ENCODE measurements around the gene SLC25A33.
"Not testable (repeated sequence)": the region's sequence is repeated elsewhere in the genome, so short reads cannot be mapped to it uniquely, and the experiment has no call there.

SLC25A33 gene, protein sequence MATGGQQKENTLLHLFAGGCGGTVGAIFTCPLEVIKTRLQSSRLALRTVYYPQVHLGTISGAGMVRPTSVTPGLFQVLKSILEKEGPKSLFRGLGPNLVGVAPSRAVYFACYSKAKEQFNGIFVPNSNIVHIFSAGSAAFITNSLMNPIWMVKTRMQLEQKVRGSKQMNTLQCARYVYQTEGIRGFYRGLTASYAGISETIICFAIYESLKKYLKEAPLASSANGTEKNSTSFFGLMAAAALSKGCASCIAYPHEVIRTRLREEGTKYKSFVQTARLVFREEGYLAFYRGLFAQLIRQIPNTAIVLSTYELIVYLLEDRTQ

DNA sequence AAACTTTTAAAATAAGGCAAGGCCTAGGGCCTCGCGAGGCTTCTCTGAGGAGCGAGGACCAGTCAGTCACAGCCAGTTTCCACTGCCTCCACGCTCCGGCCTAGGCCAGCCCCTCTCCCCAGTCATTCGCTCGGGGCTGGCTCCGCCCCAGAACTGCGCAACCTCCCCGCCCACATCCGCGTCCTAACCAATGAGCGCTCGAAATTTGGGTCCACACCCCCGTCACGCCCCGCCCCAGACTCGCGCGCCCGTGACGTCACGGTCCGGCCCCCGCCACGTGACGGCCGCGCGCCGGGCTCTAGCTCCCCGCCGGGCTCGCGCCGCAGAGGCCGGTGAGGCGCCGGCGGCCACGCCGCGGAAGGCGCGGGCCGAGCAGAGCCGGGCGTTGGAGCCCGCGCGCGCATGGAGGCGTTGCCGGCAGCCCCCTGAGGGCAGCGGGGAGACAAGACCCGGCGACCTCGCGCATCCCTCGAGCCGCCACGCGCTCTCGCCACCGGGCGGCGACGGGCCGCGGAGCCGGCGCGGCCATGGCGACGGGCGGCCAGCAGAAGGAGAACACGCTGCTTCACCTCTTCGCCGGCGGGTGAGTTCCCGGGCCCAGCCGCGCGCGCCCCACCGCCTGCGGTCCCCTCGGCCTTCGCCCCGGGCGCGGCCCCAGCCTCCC, at the start of gene SLC25A33:
SLC25A33 (plus strand) TSS at position 301 of the 664 bp plus-strand sequence; CDS start at position 528, 227 bp downstream.
- intact Hi-C loops (cut with DNase I), result no loop called here
- DNase-seq, result peak; percentile 98 to 100 (median 99)

DNA sequence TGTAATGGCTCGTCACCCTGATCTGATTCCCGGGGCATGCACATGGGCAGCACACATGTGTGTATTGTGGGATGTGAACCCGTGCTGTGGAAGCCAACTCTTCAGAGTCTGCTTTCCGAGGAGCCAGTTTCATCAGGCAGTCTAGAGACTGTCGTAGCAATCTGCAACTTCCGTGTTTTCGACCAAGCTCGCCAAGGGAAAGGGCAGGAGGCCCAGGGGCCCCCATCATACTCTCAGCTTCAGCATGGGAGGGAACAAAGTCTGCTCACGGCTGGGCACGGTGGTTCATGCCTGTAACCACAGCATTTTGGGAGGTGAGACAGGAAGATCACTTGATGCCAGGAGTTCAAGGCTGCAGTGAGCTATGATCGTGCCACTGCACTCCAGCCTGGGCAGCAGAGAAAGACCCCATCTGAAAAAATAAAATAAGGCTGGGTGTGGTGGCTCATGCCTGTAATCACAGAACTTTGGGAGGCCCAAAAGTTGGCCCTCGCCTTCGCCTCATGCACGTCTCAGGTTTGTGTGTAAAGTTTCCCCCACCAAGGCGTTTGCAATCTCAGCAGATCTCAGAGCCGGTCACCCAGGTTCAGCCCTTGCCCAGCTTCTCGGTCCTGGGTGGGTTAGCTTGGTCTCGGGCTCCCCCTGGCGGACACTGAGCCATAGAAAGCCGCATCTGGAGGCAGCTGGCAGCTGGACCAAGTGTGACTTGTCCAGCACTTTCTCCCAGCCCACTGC, 48.5 kb upstream of the SLC25A33 start:
- intact Hi-C loops (cut with DNase I), result loop anchor here (1.0 kb wide), 3 partner anchors 201 to 380 kb away; no protein-coding TSS in a partner anchor
- DNase-seq, result peak; percentile 78 to 98 (median 94)

DNA sequence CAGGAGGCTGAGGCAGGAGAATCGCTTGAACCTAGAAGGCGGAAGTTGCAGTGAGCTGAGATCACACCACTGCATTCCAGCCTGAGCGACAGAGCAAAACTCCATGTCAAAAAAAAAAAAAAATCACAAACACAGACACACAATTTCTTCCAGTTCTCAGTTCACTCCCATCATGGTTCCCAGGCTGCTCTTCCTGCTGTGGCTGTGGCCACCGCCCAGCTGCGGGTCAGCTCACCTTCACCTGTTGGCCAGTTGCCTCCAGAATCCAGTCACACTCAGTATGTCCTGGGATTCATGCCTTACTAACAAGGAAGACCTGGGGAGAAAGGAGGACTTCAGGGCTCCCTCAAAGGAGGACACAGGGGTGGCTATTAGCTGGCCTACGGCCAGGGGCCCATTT, 45.9 kb upstream of the SLC25A33 start:
- intact Hi-C loops (cut with DNase I), result no loop called here
- DNase-seq, result no peak

DNA sequence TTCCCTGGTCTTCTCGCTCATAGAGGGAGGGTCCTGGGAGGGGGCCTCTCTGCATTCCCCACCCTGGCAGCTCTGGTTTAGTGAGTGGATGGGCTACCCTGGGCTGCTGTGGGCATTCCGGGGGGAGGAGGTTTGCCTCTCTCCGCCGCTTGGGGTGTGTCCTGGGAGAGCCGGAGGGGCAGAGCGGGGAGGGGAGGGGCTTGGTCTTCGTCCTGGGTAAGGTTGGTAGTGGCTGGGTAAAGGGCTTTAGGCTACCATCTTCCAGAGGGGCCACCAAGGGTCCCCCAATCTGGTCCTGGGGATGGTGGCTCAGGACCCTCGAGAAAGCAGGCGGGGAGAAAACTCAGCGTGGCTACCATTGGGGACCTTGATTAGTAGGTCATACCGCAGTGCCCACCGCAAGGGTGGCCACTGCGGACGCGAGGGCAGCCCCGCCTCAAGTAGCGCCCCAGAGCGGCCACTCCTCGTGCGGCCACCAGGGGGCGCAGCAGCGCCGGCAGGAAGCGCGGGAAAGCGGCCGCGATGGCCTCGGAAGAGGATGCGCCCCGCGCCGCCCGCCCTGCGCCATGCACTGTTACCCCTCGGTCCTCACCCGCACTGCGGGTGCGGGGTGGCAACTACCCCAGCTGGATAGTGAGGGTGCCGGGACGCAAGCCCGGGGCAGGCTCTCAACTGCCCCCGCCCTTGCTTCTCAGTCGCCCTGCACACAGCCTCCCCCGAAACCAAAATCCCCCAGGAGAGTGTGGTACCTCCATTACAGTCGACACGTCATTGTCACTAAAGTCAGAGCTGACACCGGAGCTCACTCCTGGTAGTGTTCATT, 44.1 kb upstream of the SLC25A33 start:
- intact Hi-C loops (cut with DNase I), result loop anchor here (1.0 kb wide), 1 partner anchor 77 kb away; no protein-coding TSS in a partner anchor
- DNase-seq, result peak in 7 of 10 donors; percentile 22 to 93 (median 40)

DNA sequence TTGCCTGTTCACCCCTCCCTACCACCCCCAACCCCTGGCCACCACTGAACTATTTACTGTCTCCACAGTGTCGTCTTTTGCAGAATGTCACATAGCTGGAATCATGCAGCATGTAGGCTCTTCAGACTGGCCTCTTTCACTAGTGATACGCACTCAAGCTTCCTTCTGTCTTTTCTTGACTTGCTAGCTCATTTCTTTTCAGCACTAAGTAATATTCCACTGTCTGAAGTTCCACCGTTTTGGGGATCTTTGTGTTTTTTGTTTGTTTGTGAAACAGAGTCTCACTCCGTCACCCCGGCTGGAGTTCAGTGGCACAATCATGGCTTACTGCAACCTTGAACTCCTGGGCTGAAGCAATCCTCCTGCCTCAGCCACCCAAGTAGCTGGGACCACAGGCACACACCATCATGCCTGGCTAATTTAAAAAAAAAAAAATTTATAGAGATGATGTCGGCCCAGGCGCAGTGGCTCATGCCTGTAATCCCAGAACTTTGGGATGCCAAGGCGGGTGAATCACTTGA, 43.4 kb upstream of the SLC25A33 start:
- intact Hi-C loops (cut with DNase I), result loop anchor here (1.0 kb wide), 1 partner anchor 76 kb away; no protein-coding TSS in a partner anchor

DNA sequence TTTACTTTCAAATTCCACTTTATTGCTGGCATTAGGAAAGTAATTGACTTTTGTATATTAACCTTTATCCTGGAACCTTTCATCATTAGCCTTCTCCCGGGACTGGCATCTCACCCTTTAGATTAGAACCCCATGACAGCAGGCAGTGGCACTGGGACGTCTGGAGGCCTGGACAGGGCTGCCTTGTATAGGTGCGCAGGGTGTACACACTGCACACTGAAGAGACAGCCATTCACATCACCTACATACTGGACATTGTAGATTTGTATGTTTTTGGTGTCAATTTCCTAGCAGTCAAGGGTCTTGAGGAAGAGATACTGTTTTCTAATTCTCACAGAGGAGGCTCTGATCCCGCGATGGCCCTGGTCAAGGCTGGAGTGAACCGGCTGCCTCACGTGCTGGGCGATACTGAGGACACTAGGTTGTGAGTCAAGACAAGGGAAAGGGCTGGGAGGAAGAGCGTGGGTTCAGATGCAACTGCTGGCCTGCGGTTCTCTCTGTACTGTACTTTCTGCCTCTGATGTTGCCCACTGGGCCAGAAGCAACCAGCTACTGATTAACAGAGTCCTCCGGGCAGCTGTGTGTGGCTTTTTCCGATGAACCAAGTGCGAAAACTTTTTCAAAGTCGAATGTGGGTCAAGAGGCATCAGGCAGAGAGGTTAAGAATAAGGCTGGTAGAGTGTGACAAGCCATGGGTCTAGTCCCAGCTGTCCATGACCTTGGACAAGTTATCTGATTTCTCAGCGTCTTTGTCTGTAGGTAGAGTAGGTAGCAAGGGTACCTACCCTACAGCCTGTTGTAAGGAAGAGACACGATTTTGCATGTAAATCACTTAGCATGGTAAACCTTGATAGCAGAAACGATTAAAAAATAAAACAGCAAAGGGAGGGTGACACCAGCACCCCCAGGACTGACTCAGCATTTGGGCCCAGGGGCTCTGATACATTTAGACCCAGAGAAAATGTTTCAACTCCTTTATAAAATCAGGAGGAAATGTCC, 38.2 kb upstream of the SLC25A33 start:
- DNase-seq, result no peak
- intact Hi-C loops (cut with DNase I), result no loop called here

More for the DNA sequence above, 43.4 kb upstream of the SLC25A33 start:
- DNase-seq, result no peak

DNA sequence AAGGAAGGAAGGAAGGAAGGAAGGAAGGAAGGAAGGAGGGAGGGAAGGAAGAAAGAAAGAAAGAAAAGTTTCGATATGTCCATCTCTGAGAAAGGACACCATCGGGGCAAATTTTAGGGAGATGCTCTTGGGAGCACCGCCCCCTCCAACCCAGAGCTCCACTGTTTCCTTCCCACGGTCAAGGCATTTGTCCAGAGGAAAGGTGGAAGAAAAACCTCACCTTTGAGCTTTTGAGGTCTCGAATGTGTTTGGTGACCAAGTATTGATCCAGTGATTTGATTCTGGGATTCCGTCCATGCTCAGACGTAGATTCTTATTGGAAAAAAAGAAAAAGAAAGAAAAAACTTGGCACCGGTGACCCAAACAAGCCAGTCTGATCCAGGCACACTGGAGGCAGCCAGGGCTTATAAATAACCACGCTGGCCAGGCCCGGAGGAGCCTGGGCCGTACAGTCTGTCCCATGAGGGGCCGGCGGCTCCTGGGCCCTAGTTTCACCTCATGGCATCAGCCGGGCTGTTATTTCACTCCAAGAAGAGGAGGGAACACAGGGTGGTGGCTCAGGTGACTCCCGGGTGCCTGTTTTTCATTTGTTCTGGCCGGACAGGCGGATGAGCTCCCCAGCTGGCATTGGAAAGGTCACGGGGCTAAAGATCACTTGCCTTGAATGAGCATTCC, 36.1 kb upstream of the SLC25A33 start:
- intact Hi-C loops (cut with DNase I), result no loop called here
- no peak for DNase-seq

DNA sequence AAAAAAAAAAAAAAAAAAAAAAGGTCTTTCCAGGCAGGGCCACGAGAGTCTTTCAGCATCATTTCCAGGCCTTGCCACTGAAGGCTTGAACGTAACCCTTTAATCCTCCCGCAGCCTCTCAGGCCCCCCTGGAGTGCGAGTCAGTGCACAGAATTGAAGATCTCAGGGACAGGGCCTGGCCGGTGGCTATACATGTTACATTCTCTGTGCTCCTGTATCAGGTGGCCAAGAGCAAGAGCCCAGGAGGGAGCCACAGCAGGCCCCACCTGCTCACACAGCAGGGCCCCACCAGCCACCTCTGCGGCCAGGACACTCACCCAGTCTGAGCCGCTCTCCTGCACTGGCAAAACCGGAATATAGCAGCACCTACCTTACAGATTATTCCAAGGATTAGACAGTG, 34.1 kb upstream of the SLC25A33 start:
- intact Hi-C loops (cut with DNase I), result no loop called here

DNA sequence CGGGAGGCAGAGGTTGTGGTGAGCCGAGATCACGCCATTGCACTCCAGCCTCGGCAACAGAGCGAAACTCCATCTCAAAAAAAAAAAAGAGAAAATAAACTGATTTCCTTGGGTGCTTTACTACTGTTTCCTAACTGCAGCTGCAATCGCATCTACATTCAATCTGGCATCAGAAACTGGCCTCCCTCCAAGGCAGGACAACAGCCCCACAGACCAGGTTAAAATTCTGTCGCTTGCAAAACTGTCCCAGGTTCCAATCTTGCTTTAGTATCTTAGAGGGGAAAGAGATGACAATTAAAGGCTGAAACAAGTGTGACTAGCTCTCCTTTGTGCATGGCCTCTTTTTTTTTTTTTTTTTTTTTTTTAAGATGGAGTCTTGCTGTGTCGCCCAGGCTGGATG, 32.4 kb upstream of the SLC25A33 start:
- DNase-seq, result no peak
- intact Hi-C loops (cut with DNase I), result no loop called here

More for the DNA sequence above, 34.1 kb upstream of the SLC25A33 start:
- DNase-seq, result no peak

DNA sequence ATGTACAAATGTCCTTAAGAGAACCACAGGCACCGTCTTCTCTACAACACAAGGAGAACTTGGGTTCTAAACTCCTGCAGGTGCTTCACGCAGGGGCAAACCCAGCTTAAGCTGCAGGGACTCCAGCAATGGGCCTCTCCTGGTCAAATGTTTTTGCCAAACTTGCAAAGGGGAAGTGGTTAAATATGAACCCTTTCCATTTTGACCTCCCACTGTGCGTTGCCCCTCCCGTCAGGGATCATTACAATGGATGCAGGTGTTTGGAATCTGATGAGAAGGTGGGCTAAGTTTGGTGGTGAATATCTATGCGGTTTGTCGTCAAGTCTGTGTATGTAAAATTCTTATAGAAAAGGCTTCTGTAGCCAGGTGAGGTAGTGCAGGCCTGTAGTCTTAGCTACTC, 29.1 kb upstream of the SLC25A33 start:
- intact Hi-C loops (cut with DNase I), result no loop called here
- no peak for DNase-seq

DNA sequence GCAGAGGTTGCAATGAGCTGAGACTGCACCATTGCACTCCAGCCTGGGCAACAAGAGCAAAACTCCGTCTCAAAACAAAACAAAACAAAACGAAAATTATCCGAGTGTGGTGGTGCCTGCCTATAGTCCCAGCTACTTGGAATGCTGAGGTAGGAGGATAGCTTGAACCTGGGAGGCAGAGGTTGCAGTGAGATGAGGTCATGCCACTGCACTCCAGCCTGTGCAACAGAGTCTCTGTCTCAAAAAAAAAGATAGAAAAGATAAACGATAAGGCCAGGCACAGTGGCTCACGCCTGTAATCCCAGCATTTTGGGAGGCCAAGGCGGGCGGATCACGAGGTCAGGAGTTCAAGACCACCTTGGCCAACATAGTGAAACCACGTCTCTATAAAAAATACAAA, 23.7 kb upstream of the SLC25A33 start:
- intact Hi-C loops (cut with DNase I); DNase-seq: not testable (repeated sequence)

DNA sequence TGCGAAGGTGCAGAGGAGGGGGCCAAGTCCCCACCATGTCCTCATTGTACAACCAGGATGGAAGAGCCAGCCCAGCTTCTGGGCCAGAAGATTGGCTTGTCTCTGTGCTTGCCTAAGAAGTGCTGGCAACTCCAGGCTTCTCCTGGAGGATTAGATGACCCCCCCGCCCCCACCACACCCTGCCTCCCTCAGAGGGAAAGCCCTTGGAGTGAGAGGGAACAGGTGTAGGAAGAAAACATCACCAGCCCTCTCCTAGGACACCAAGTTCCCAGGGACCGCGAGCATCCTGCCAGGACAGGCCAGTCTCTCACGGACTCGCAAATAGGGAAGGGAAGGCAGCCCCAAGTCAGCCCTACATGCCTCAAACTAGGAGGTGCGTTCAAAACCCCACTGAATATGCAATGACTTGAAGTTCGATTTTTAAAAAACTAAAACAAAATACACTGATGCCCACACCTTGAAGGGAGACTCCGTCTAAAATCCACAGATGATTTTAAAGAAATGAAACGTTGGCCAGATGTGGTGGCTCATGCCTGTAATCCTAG, 20.7 kb upstream of the SLC25A33 start:
- no peak for DNase-seq
- intact Hi-C loops (cut with DNase I), result no loop called here

DNA sequence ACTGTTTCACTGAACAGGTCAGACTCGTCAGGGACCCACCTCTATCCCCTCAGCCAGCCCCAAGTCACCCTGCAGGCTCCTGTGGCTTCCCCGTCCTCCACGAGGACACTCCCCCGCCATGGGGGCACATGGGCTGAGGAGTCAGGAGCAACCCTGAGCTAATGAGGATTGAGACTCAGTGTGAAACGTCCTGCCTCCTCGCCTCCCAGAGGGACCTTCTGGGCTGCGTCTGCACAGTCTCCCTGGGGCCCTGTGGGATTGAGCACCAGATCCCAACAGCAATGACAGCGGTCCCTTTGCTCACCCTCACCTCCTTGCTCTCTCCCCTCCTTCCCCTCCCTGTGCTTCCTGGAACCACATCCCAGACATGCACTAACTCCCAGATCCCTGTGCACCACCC, 18.9 kb upstream of the SLC25A33 start:
- DNase-seq, result no peak
- intact Hi-C loops (cut with DNase I), result no loop called here

DNA sequence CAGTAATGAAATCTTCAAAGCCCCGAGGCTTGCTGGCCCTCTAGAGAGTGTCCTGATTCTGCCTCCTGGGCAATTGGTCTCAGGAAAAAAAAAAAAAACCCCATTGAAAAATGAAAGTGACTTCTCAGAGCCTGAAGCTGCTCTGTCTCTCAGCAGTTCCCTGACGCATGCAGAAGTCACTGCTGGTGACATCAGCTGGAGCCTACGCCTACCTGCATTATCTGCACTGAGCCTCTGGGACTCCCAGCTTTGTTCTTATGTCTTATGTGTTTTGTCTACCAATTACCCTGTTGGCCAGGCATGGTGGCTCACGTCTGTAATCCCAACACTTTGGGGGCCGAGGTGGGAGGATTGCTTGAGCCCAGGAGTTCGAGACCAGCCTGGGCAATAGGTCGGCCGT, 10.1 kb upstream of the SLC25A33 start:
- intact Hi-C loops (cut with DNase I), result no loop called here
- DNase-seq, result peak in 2 of 10 donors; percentile 34 to 51

DNA sequence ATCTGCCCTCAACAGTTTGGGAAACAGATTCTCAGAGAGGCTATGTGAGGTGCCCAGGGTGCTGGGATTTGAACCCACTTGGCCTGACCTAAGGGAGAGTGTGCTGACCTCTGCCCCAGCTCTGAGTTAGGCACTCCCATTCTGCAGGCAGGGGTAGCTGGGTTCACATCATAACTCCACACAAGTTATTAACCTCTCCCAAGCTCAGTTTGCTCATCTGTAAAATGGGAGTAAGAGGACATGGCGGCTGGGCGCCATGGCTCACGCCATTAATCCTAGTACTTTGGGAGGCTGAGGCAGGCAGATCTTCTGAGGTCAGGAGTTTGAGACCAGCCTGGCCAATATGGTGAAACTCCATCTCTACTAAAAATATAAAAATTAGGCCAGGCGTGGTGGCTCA, 8.9 kb upstream of the SLC25A33 start:
- peak in 1 of 10 donors; percentile 15 for DNase-seq
- intact Hi-C loops (cut with DNase I), result no loop called here

DNA sequence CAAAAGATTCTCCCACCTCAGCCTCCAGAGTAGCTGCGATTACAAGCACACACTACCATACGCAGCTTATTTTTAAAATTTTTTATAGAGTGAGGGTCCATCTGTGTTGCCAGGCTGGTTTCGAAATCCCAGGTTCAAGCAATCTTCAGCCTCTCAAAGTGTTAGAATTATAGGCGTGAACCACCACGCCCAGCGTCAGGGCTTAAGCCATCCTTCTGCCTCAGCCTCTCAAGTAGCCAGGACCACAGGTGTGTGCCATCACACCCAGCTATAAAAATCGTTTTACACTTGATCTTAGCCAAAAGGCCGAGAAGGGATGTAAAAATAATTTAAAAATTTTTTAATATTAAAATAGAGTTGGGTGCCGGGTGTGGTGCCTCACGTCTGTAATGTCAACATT, 4.3 kb upstream of the SLC25A33 start:
- intact Hi-C loops (cut with DNase I), result no loop called here
- DNase-seq, result peak in 2 of 10 donors; percentile 13 to 29

DNA sequence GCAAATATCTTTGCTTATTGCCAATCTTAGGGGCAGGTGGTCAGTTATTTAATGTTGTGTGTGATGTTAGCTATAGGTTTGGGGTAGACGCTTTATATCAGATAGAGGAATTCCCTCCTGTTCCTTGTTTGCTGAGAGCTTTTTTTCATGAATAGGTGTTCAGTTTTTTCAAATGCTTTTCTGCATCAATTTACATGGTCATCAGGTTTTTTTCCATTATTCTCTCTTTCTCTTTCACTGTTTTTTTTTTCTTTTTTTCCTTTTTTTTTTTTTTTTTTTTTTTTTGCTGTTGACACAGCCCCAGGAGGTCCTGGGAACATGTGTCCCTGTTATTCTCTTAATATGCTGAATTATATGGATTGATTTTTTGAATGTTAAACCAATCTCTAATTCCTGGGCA, 3.0 kb upstream of the SLC25A33 start:
- DNase-seq, result no peak
- intact Hi-C loops (cut with DNase I), result no loop called here
